HEK293T (cell line): ENCODE results near the gene MMP20.

ENCODE experiments used
- CTCF ChIA-PET: fragments of 350-600 bp; formaldehyde crosslinking; extraction: SDS; loops from one replicate; lab custom pipeline; 2021; ENCODE audit warnings: antibody characterized with exemption, inconsistent platforms; lab: Yijun Ruan, JAX
- POLR2A ChIA-PET: fragments of 350-600 bp; formaldehyde crosslinking; extraction: SDS; loops from one replicate; lab custom pipeline; 2020; ENCODE audit warnings: antibody characterized with exemption, inconsistent platforms; lab: Yijun Ruan, JAX
- DNase-seq: peaks from one replicate; pipeline ENCODE4 v3.0.0; 2012; ENCODE audit warnings: mixed read lengths; ENCODE audit errors: extremely low spot score
- ARNT ChIP-seq: fragments of 450-650 bp; IDR thresholded peaks from 2 replicates; pipeline ENCODE4 v1.6.1; 2017; ENCODE audit warnings: mild to moderate bottlenecking
- BHLHE40 ChIP-seq: fragments of 450-650 bp; IDR thresholded peaks from 2 replicates; pipeline ENCODE4 v1.6.1; 2016; ENCODE audit warnings: mild to moderate bottlenecking, moderate library complexity, borderline replicate concordance
- CTBP1 ChIP-seq: fragments of 450-650 bp; IDR thresholded peaks from 2 replicates; pipeline ENCODE4 v1.6.1; 2016; ENCODE audit warnings: borderline replicate concordance
- ELF4 ChIP-seq: fragments of 450-650 bp; IDR thresholded peaks from 2 replicates; pipeline ENCODE4 v1.6.1; 2017; ENCODE audit warnings: antibody characterized with exemption
- FOXA1 ChIP-seq: fragments of 450-650 bp; IDR thresholded peaks from 2 replicates; pipeline ENCODE4 v1.6.1; 2016; ENCODE audit warnings: mild to moderate bottlenecking
- FOXK2 ChIP-seq: fragments of 450-650 bp; IDR thresholded peaks from 2 replicates; pipeline ENCODE4 v1.6.1; 2016; ENCODE audit warnings: mild to moderate bottlenecking
- FOXM1 ChIP-seq: fragments of 450-650 bp; IDR thresholded peaks from 2 replicates; pipeline ENCODE4 v1.6.1; 2017; ENCODE audit warnings: mild to moderate bottlenecking, borderline replicate concordance
- HDGF ChIP-seq: fragments of 450-650 bp; IDR thresholded peaks from 2 replicates; pipeline ENCODE4 v1.6.1; 2017; ENCODE audit warnings: antibody characterized with exemption, borderline replicate concordance
- L3MBTL2 ChIP-seq: fragments of 450-650 bp; conservative IDR thresholded peaks from 2 replicates; pipeline ENCODE4 v1.6.1; 2016; ENCODE audit warnings: mild to moderate bottlenecking
- LEF1 ChIP-seq: fragments of 450-650 bp; IDR thresholded peaks from 2 replicates; pipeline ENCODE4 v1.6.1; 2017; ENCODE audit warnings: mild to moderate bottlenecking, borderline replicate concordance
- NFRKB ChIP-seq: fragments of 450-650 bp; IDR thresholded peaks from 2 replicates; pipeline ENCODE4 v1.6.1; 2016; ENCODE audit warnings: mild to moderate bottlenecking, moderate library complexity
- PKNOX1 ChIP-seq: fragments of 450-650 bp; IDR thresholded peaks from 2 replicates; pipeline ENCODE4 v1.6.1; 2016
- SP1 ChIP-seq: fragments of 450-650 bp; IDR thresholded peaks from 2 replicates; pipeline ENCODE4 v1.6.1; 2017
- SUZ12 ChIP-seq: fragments of 450-650 bp; IDR thresholded peaks from 2 replicates; pipeline ENCODE4 v1.6.1; 2016; ENCODE audit warnings: mild to moderate bottlenecking
- TARDBP ChIP-seq: fragments of 450-650 bp; IDR thresholded peaks from 2 replicates; pipeline ENCODE4 v1.6.1; 2016
- ZNF384 ChIP-seq: fragments of 450-650 bp; IDR thresholded peaks from 2 replicates; pipeline ENCODE4 v1.6.1; 2016

Gene MMP20

GRCh38 chr11:102643941-102644340 lies 18.8 kb upstream of the MMP20 start:
- CTCF ChIA-PET: no interaction called here
- POLR2A ChIA-PET: no interaction called here
- DNase-seq: no peak
- TF ChIP-seq SUZ12 (no peak), FOXM1 (no peak), HDGF (no peak), FOXK2 (no peak), FOXA1 (no peak), SP1 (no peak), BHLHE40 (no peak), CTBP1 (no peak), PKNOX1 (no peak)

- DNase-seq: no peak
- TF ChIP-seq LEF1 (no peak), SUZ12 (no peak), PKNOX1 (no peak), ELF4 (no peak), FOXA1 (no peak)
- POLR2A ChIA-PET: no interaction called here
- CTCF ChIA-PET: no interaction called here
Observed at GRCh38 chr11:102640946-102641345, 15.8 kb upstream of the MMP20 start.

GRCh38 chr11:102639656-102640055 lies 14.5 kb upstream of the MMP20 start:
- POLR2A ChIA-PET: no interaction called here
- TF ChIP-seq ARNT (no peak), LEF1 (no peak), FOXM1 (no peak), NFRKB (no peak), SP1 (no peak), HDGF (no peak), FOXA1 (no peak), ELF4 (no peak), SUZ12 (no peak), BHLHE40 (no peak), CTBP1 (no peak), FOXK2 (no peak), PKNOX1 (no peak), L3MBTL2 (no peak), TARDBP (no peak), ZNF384 (no peak)
- DNase-seq: no peak
- CTCF ChIA-PET: no interaction called here

- ChIA-PET CTCF (no interaction called here), POLR2A (no interaction called here)
- no peak for DNase-seq
- TF ChIP-seq ARNT (no peak), SP1 (no peak), ELF4 (no peak), BHLHE40 (no peak), SUZ12 (no peak), NFRKB (no peak), FOXK2 (no peak), LEF1 (no peak), PKNOX1 (no peak), TARDBP (no peak), FOXM1 (no peak), CTBP1 (no peak), L3MBTL2 (no peak), HDGF (no peak)
Observed at GRCh38 chr11:102637731-102638130, 12.6 kb upstream of the MMP20 start.

- no peak for TF ChIP-seq FOXK2
- no peak for TF ChIP-seq NFRKB
- no peak for TF ChIP-seq BHLHE40
- TF ChIP-seq FOXM1: no peak
- TF ChIP-seq ZNF384: no peak
- TF ChIP-seq ARNT: no peak
- no peak for TF ChIP-seq SP1
- no peak for TF ChIP-seq L3MBTL2
- no peak for DNase-seq
- ChIA-PET POLR2A (no interaction called here), CTCF (no interaction called here)
Observed at GRCh38 chr11:102633385-102634026, 8.4 kb upstream of the MMP20 start.

- DNase-seq: no peak
- ChIA-PET CTCF (no interaction called here), POLR2A (no interaction called here)
Observed at GRCh38 chr11:102632026-102632425, 6.9 kb upstream of the MMP20 start.

More at GRCh38 chr11:102632026-102632425, 6.9 kb upstream of the MMP20 start:
- TF ChIP-seq HDGF: no peak
- TF ChIP-seq SP1: no peak
- no peak for TF ChIP-seq TARDBP
- TF ChIP-seq CTBP1: no peak
- TF ChIP-seq ZNF384: no peak
- no peak for TF ChIP-seq NFRKB
- TF ChIP-seq FOXK2: no peak
